Measurements from ENCODE around the gene RNF130.

Gene RNF130

GRCh38 chr5:180084638-180085561 is 13.3 kb upstream of the RNF130 start:
- DNase-seq (ENCODE audit: low spot score), result no peak

GRCh38 chr5:180083529-180084060 is 12.0 kb upstream of the RNF130 start:
- no peak for DNase-seq (ENCODE audit: low spot score)

GRCh38 chr5:180082633-180083420 is 11.3 kb upstream of the RNF130 start:
- no peak for DNase-seq (ENCODE audit: low spot score)

DNA sequence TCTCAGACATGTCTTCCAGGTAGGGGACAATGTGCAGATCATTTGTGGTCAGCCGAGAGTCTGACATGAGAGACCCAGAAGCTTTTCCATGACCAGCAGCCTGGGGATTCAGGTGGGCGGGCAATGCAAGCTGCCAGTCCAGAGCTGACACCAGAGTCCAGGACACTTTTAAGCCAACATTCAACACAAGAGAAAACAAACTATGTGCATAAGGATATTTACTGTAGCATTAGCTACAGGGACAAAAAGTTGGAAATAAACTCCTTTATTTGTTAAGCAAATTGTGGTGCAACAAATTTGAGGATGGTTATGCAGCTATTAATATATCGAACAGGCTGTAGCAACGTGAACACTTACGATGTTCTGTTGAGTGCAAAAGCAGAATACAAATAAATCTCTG is 9.9 kb upstream of the RNF130 start:
- no peak for DNase-seq (ENCODE audit: low spot score)

- DNase-seq (ENCODE audit: low spot score), result no peak
Measured at GRCh38 chr5:180080486-180081280, 9.1 kb upstream of the RNF130 start.

- no peak for DNase-seq (ENCODE audit: low spot score)
Measured at GRCh38 chr5:180079702-180080466, 8.3 kb upstream of the RNF130 start.

DNA sequence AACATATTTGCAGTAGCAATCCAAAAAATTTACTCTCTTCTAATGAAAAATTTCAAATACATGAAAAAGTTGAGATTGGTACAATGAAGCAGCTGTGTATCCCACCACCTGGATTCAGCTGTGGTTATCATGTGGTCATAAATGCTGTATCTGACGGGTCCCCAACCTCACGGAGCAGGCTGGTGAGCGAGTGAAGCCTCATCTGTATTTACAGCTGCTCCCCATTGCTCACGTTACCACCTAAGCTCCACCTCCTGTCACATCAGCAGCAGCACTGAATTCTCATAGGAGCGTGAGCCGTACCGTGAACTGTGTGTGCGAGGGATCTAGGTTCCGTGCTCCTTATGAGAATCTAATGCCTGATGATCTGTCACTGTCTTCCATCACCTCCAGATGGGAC is 6.8 kb upstream of the RNF130 start:
- no peak for DNase-seq (ENCODE audit: low spot score)

DNA sequence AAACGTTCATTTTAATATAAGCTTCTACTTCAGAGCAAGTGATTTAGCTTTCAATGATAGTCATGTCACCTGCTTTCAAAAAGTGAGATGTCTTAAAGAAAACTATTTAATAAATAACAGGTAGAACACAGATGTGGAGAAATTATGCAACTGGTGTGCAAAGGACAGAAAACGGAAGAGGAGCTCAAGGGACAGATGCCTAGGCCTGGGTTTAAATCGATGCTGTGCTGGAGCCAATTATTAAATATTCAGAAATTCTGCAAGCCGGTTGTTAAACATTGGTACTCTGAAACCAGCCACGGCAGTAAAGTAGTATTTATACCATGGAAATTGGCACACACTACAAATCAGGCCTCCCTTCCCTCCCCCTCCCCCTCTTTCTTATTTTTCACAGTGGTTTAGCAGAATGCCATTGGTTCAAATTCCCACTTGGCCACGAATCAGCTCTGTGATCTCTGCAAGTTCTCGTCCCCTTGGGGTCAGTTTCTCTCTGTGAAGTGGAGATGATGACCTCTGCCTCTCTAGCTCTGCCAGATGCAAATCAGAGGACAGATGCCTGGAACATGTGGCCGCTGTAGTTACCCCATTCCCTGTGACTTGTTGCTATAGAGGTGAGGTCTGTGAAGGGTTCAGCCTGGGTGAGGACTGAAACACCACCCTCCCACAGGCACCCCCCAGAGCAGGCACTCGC is 6.2 kb upstream of the RNF130 start:
- DNase-seq (ENCODE audit: low spot score), result no peak

DNA sequence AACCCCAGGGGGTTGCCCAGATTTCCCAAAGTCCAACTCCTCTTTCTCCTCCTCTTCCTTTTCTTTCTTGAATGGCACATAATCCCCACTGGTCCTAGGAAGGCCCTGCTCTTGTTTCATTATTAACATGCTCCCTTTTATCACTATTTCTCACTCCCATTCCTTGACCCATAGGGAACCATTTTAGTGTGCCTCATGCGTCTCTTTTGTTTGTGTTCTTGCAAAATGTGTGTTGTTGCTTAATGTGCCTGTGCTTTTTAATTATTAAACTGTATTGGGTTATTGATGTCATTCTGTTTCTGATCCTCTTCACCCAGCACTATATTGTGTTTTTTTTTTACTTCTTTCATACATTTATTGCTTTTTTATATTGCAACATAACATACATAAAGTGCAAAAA is 4.1 kb upstream of the RNF130 start:
- no peak for DNase-seq (ENCODE audit: low spot score)

GRCh38 chr5:180074462-180074861 is 2.9 kb upstream of the RNF130 start:
- no peak for DNase-seq (ENCODE audit: low spot score)

DNA sequence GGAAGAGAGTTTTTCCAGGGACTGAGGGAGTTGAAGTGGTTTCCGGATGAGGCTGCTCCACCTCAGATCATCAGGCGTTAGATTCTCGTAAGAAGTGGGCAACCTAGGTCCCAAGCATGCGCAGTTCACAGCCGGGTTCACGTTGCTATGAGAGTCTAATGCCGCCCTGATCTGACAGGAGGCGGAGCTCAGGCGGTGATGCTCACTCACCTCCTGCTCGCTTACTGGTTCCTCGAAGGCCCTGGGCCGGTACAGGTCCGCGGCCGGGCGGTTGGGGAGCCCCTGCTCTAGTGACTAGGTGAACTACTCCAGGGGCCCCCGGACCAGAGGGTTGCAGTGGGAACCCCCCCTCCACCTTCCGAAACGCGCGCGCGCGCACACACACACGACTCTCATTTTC is 997 bp upstream of the RNF130 start:
- DNase-seq (ENCODE audit: low spot score), result no peak

- DNase-seq (ENCODE audit: low spot score), result no peak
Measured at GRCh38 chr5:180072256-180072548, 643 bp upstream of the RNF130 start.

DNA sequence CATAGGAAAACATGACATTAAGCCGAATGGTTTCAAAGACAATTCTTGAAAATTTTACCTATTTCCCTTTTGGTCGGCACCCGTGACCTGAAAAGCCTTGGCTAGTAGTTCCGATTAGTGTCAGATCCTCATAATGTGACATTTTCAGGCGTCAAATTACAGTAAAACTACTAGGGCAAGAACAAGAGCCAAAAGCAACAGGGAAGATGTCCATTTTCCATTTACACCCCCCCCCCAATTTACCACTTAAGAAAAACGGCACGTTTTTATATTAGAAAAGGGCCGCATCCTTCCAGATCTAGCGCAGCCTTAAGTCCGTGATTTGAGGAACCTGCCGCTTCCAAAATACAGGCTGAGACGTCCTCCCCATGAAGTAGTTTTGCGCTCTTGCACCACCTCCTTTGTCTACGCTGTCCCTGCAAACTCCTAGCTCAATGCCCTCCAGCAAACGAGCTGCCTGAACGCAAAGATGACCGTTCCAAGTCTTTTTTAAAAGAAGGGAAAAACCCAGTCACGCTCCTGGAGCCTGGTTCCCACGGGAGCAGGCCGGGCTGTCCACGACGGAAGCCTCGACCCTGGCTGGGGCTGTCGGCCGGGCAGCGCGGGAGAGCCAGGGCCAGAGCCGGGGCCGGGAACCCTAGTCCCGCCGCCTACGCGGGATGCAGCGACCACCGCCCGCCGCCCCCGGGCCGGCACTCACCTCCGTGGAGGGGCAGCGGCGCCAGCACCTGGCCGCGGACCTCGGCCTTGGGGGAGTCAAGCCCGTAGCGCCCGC is 616 bp downstream of the RNF130 start:
- DNase-seq (ENCODE audit: low spot score), result no peak

GRCh38 chr5:180069589-180070247 is 1.8 kb downstream of the RNF130 start:
- DNase-seq (ENCODE audit: low spot score), result no peak

DNA sequence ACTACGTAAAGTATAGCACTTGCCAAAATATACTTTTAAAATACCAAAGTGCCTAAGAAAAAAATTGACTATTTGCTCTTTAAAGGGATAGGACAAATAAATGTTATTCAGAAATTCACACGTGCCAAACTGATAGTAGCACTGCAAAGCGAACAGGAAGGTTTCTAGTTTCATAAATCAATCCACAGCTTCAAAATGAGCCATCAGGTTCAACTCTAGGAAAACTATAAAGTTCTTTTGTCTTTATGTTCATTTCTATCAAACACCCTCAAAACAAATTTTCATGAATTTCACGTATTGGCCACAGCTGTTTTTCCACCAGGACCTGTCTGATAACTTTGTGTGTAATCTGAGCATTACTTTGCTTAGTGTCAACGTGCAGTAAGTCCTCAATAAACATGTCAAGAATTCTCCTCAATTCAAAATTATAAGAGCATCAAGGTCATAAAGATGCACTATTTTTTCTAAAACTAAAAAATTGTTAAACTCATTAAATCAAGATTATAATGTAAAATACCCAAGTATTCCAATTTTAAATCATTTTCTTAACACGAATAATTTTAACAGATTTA is 3.0 kb downstream of the RNF130 start:
- DNase-seq (ENCODE audit: low spot score), result no peak

DNA sequence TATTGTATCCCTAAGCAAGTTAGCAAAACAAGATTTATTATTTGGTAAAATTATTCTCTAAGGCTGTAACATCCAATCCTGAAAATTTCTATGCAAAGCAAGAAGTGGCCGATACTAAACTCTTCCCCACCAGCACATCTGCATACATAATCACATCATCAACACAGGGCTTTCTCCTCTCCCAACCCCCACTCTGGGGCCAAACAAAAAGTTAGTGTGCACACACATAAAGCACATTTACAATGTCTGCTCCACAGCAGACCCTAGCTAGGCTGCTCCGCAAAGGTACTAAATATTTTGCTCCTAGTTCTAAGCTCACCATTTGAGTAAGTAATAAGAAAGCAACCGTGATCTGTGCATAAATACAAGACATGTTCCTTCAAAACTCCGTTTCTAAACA is 3.6 kb downstream of the RNF130 start:
- DNase-seq (ENCODE audit: low spot score), result no peak

DNA sequence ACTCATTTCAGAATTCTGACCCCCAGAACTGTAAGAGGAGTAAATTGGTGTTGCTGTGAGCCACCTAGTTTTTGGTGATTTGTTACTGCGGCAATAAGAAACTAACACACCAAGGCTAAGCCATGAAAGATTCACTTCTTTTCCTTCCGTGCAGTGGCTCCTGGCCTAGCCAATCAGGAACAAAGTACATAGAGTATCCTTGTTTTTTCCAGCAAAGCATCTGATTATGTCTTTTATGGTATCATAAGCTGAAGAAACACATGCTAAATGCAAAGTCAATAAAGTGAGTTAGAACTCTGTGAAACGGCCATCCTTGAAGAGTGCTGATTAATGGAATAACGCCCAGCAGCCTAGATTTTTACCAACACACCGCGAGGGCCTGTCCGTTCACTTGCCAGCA is 11.4 kb downstream of the RNF130 start:
- no peak for DNase-seq (ENCODE audit: low spot score)

- no peak for DNase-seq (ENCODE audit: low spot score)
Measured at GRCh38 chr5:180059326-180059725, 12.2 kb downstream of the RNF130 start.

DNA sequence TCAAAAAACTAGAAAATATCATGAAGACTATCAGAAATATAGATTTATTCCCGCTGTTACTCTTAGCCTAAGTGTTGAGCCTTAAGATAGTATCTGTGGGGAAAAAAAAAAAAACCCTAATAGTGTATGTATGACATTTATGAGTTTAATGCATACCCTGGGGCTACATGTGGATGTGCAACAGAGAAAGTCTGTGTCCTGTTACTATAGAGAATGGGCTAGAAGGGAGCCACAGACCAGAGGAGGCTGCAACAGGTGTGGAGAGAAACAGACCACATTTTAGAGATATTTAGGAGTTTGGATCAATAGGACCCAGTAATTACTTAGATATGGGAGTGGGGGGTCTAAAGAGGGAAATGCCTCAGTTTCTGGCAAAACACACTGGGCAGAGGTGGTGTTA is 15.4 kb downstream of the RNF130 start:
- DNase-seq (ENCODE audit: low spot score), result no peak
